Kidney capillary endothelial cell (primary cell): ENCODE measurements around the gene LPAR4.
A peak's percentile ranks its signal among the peaks of the same experiment; 100 is the strongest.
"Not testable (repeated sequence)": the region's sequence is repeated elsewhere in the genome, so short reads cannot be mapped to it uniquely, and the experiment has no call there.

Experiments
- DNase-seq: peaks from one replicate; pipeline ENCODE4 v3.0.0-alpha.2; 2018; ENCODE audit warnings: low spot score

The LPAR4 gene

GRCh38 chrX:78747489-78747888 lies at the start of gene LPAR4:
Gene LPAR4 (plus strand): TSS chrX:78747720. CDS start chrX:78754870, 7,150 bp downstream.
- peak; percentile 17 for DNase-seq

GRCh38 chrX:78706071-78706470 lies 41.4 kb upstream of the LPAR4 start:
- no peak for DNase-seq

- no peak for DNase-seq
Observed at GRCh38 chrX:78708262-78708661, 39.3 kb upstream of the LPAR4 start.

- DNase-seq = no peak
Observed at GRCh38 chrX:78708816-78709215, 38.7 kb upstream of the LPAR4 start.

GRCh38 chrX:78710171-78710570 lies 37.3 kb upstream of the LPAR4 start:
- DNase-seq = no peak

- no peak for DNase-seq
Observed at GRCh38 chrX:78712336-78712735, 35.2 kb upstream of the LPAR4 start.

GRCh38 chrX:78725287-78725686 lies 22.2 kb upstream of the LPAR4 start:
- no peak for DNase-seq

- no peak for DNase-seq
Observed at GRCh38 chrX:78746496-78746895, 1.0 kb upstream of the LPAR4 start.

- DNase-seq = peak; percentile 1
Observed at GRCh38 chrX:78747971-78748370, 451 bp downstream of the LPAR4 start.

GRCh38 chrX:78748846-78749245 lies 1.3 kb downstream of the LPAR4 start:
- DNase-seq = no peak

GRCh38 chrX:78753571-78753970 lies 6.1 kb downstream of the LPAR4 start:
- no peak for DNase-seq

GRCh38 chrX:78754917-78755316 lies 7.4 kb downstream of the LPAR4 start:
- DNase-seq = no peak

GRCh38 chrX:78759081-78759480 lies 11.6 kb downstream of the LPAR4 start:
- DNase-seq = no peak

- no peak for DNase-seq
Observed at GRCh38 chrX:78769101-78769755, 21.7 kb downstream of the LPAR4 start.

- DNase-seq = no peak
Observed at GRCh38 chrX:78769946-78770345, 22.4 kb downstream of the LPAR4 start.

GRCh38 chrX:78796916-78797315 lies 49.4 kb downstream of the LPAR4 start:
- DNase-seq = no peak

GRCh38 chrX:78800114-78800513 lies 52.6 kb downstream of the LPAR4 start:
- no peak for DNase-seq

GRCh38 chrX:78800694-78801093 lies 53.2 kb downstream of the LPAR4 start:
- DNase-seq = no peak

- DNase-seq = no peak
Observed at GRCh38 chrX:78801522-78801921, 54.0 kb downstream of the LPAR4 start.

- DNase-seq = not testable (repeated sequence)
Observed at GRCh38 chrX:78802526-78802925, 55.0 kb downstream of the LPAR4 start.
